Endothelial cell of umbilical vein (primary cell): ENCODE results near the gene ZNF282. TPM values are rescaled to one million over a fixed set of nuclear protein-coding genes. Genes with fewer than 3 reads are reported as not detected.

ENCODE experiments used
- BruUV-seq: library from RNA; stranded (reverse); fragments of 400-500 nt; replicated peaks from 2 replicates; lab custom pipeline; 2021; lab: Mats Ljungman, UMichigan
- CTCF ChIA-PET: fragments of 300-600, 350-600 bp; sonication (Branson Sonifier 250); formaldehyde crosslinking; loops from one replicate; lab custom pipeline; 2021; ENCODE audit warnings: antibody characterized with exemption, inconsistent platforms; lab: Charles Lee
- POLR2A ChIA-PET: fragments of 300-600, 350-600 bp; sonication (Branson Sonifier 250); formaldehyde crosslinking; loops from one replicate; lab custom pipeline; 2021; ENCODE audit warnings: antibody characterized with exemption, inconsistent platforms; lab: Charles Lee
- DNase-seq: peaks from one replicate; pipeline ENCODE4 v3.0.0-alpha.2; 2011; ENCODE audit warnings: low read depth, low spot score
- FAIRE-seq: peaks from 2 replicates; lab custom pipeline; 2011; peaks lifted over from hg19 to GRCh38; lab: Jason Lieb, UNC
- H2AFZ ChIP-seq: 2 replicates; pipeline ENCODE4 v1.6.0; 2012; ENCODE audit warnings: low read depth, low read length, control low read depth, inconsistent platforms
- H3K27ac ChIP-seq: 2 replicates; pipeline ENCODE4 v1.5.1; 2011; ENCODE audit warnings: low read depth, mild to moderate bottlenecking, control low read depth, low read length, moderate library complexity; ENCODE audit not compliant: insufficient read depth
- H3K27me3 ChIP-seq, 2 experiments: 2 replicates each; pipeline versions ENCODE4 v1.6.0 to v1.6.1; 2011; ENCODE audit warnings: low read length in 2 of 2, mixed read lengths in 1 of 2; ENCODE audit not compliant: control insufficient read depth in 2 of 2, insufficient read depth in 2 of 2
- H3K36me3 ChIP-seq, 2 experiments: 2 replicates in 1 of 2; 3 replicates in 1 of 2; pipeline ENCODE4 v1.5.1; 2011; ENCODE audit warnings: low read length in 2 of 2, mild to moderate bottlenecking in 1 of 2, moderate library complexity in 1 of 2; ENCODE audit not compliant: control insufficient read depth in 2 of 2, insufficient read depth in 2 of 2; ENCODE audit errors: extremely low read depth in 1 of 2
- H3K4me1 ChIP-seq: 3 replicates; pipeline ENCODE4 v1.5.1; 2011; ENCODE audit warnings: mild to moderate bottlenecking, low read length; ENCODE audit not compliant: control insufficient read depth, insufficient read depth; ENCODE audit errors: extremely low read depth
- H3K4me2 ChIP-seq: 2 replicates; pipeline ENCODE4 v1.6.1; 2011; ENCODE audit warnings: low read length, control low read depth, mixed read lengths; ENCODE audit not compliant: insufficient read depth
- H3K4me3 ChIP-seq, 3 experiments: fragments of 200-600 bp in 1 of 3; sonication (generic), shearing (Covaris generic) in 1 of 3; replicated peaks in 1 of 3; 2 replicates each; pipeline ENCODE4 v1.5.1; 2011 to 2016; ENCODE audit warnings: control low read depth in 3 of 3, low read length in 3 of 3, mild to moderate bottlenecking in 2 of 3, inconsistent platforms in 1 of 3, low read depth in 1 of 3, moderate library complexity in 1 of 3; ENCODE audit not compliant: insufficient read depth in 1 of 3
- H3K79me2 ChIP-seq: 2 replicates; pipeline ENCODE4 v1.6.0; 2012; ENCODE audit warnings: low read length, inconsistent platforms; ENCODE audit not compliant: control insufficient read depth, insufficient read depth
- H3K9ac ChIP-seq: replicated peaks from 2 replicates; pipeline ENCODE3; 2011; ENCODE audit warnings: low read length, control low read depth; ENCODE audit not compliant: insufficient read depth; ENCODE audit errors: extremely low read depth
- H3K9me1 ChIP-seq: replicated peaks from 3 replicates; pipeline ENCODE4 v1.6.0; 2011; ENCODE audit warnings: mild to moderate bottlenecking, low read length; ENCODE audit not compliant: control insufficient read depth, insufficient read depth; ENCODE audit errors: extremely low read depth
- H3K9me3 ChIP-seq: replicated peaks from 2 replicates; pipeline ENCODE4 v1.5.1; 2012; ENCODE audit warnings: low read length, inconsistent platforms; ENCODE audit not compliant: control insufficient read depth, insufficient read depth
- H4K20me1 ChIP-seq: replicated peaks from 2 replicates; pipeline ENCODE3; 2011; ENCODE audit warnings: mild to moderate bottlenecking, low read length; ENCODE audit not compliant: control insufficient read depth, insufficient read depth; ENCODE audit errors: extremely low read depth
- CTCF ChIP-seq, 2 donors: IDR thresholded peaks; 1 replicate in 1 of 2; 2 replicates in 1 of 2; pipeline ENCODE4 v1.5.1; 2011; ENCODE audit warnings: low read length in 2 of 2, mild to moderate bottlenecking in 2 of 2, moderate library complexity in 2 of 2, control low read depth in 1 of 2, inconsistent platforms in 1 of 2, low read depth in 1 of 2; ENCODE audit not compliant: insufficient read depth in 1 of 2; ENCODE audit errors: extremely low read depth in 1 of 2
- EZH2 ChIP-seq: IDR thresholded peaks from 2 replicates; pipeline ENCODE4 v1.6.1; 2012; ENCODE audit warnings: borderline replicate concordance, low read depth, mild to moderate bottlenecking, moderate library complexity, low read length, inconsistent platforms; ENCODE audit not compliant: severe bottlenecking
- FOS ChIP-seq: IDR thresholded peaks from 2 replicates; pipeline ENCODE4 v1.6.1; 2011; ENCODE audit warnings: mild to moderate bottlenecking, low read length, moderate library complexity, borderline replicate concordance; ENCODE audit not compliant: insufficient read depth
- GATA2 ChIP-seq: IDR thresholded peaks from 2 replicates; pipeline ENCODE4 v1.7.0; 2011; ENCODE audit warnings: low read depth, mild to moderate bottlenecking, moderate library complexity, mixed read lengths, low read length; ENCODE audit not compliant: insufficient read length, insufficient read depth
- JUN ChIP-seq: IDR thresholded peaks from 2 replicates; pipeline ENCODE4 v1.6.1; 2011; ENCODE audit warnings: borderline replicate concordance, low read depth; ENCODE audit not compliant: insufficient read length, insufficient read depth
- MAX ChIP-seq: IDR thresholded peaks from 2 replicates; pipeline ENCODE4 v1.6.1; 2011; ENCODE audit not compliant: insufficient read depth, insufficient read length
- MYC ChIP-seq: IDR thresholded peaks from one replicate; pipeline ENCODE4 v1.6.1; 2011; ENCODE audit warnings: mild to moderate bottlenecking, low read depth, low read length
- POLR2A ChIP-seq: IDR thresholded peaks from 2 replicates; pipeline ENCODE4 v1.6.1; 2012; ENCODE audit warnings: low read depth, mild to moderate bottlenecking, control low read depth, low read length
- POLR2AphosphoS5 ChIP-seq: IDR thresholded peaks from 2 replicates; pipeline ENCODE4 v1.6.1; 2012; ENCODE audit warnings: low read depth, mild to moderate bottlenecking, control low read depth, low read length, moderate library complexity; ENCODE audit not compliant: insufficient read depth
- dilution Hi-C: fragments of 300-500 bp; cut with MboI; formaldehyde crosslinking; loops from one replicate; pipeline ENCODE4 v1.15.0; 2019; ENCODE audit warnings: low sequenced_read_pairs; ENCODE audit not compliant: extremely low pct_ligation_motif_present
- intact Hi-C: fragments of 100-400 bp; cut with micrococcal nuclease; formaldehyde crosslinking; loops from one replicate; pipeline ENCODE4 v1.10.0; 2022
- polyA plus RNA-seq, 4 experiments: library from polyadenylated mRNA; depleted of rRNA in 3 of 4; stranded (reverse) in 3 of 4; unstranded in 1 of 4; fragments of >200 nt; gene quantifications; 2 replicates each; pipeline versions ENCODE4 v1.2.1 to v1.2.3, GENCODE V29; 2011 to 2012; ENCODE audit warnings: missing spikeins in 1 of 4
- total RNA-seq: library from RNA; stranded (reverse); gene quantifications from 2 replicates; pipeline ENCODE4 v1.2.3, GENCODE V29; 2021

ZNF282 gene
- total and polyA plus RNA-seq, 2 donors (not counting 3 experiments of a cell fraction or from before 2014, with no cell fraction given): 20.0 to 34.4 TPM

GRCh38 chr7:149210551-149210950 is 15.2 kb downstream of the ZNF282 start:
- TF ChIP-seq POLR2A: no peak
- no peak for TF ChIP-seq FOS
- TF ChIP-seq MYC: no peak
- no peak for TF ChIP-seq JUN
- TF ChIP-seq MAX: no peak
- TF ChIP-seq CTCF (IDR thresholded peaks at IDR 0.05; ENCODE audit: extremely low read depth in 1 of 2, insufficient read depth in 1 of 2, low read depth in 1 of 2, low read length in 2 of 2): no peak
- TF ChIP-seq EZH2: no peak
- TF ChIP-seq GATA2: no peak
- no peak for TF ChIP-seq POLR2AphosphoS5
- ChIA-PET POLR2A (no interaction called here), CTCF (interaction anchor here (1.0 to 5.6 kb wide), 2 partner anchors 15 to 63 kb away, joined by 4 to 21 read pairs; partner anchors contain the start of genes ZNF282 and ZNF398)
- Histone ChIP-seq H3K4me3 (no peak overlapping the region), H3K9me3 (no peaks in the 10 kb centered on the region), H3K9me1 (no peaks in the 10 kb centered on the region), H3K9ac (no peak overlapping the region), H3K27me3 (no peaks in the 10 kb centered on the region), H3K4me2 (no peak overlapping the region), H3K36me3 (peaks cover 21 to 66% of the 10 kb centered on the region in 2 experiments), H4K20me1 (no peaks in the 10 kb centered on the region), H3K27ac (no peak overlapping the region), H2AFZ (no peak overlapping the region), H3K4me1 (peaks cover 4% of the 10 kb centered on the region), H3K79me2 (no peaks in the 10 kb centered on the region)
- DNase-seq (no peak), FAIRE-seq (no peak)
- intact Hi-C loops: no loop called here
- dilution Hi-C loops: no loop called here
- BruUV-seq: no TSS peak
